DMS 273 (cell line): Measurements from ENCODE around the gene ADGRG3.

ENCODE experiments used
- DNase-seq: peaks from one replicate; lab custom pipeline; 2025; ENCODE audit not compliant: unreplicated experiment; lab: John Stamatoyannopoulos, UW

Gene ADGRG3

DNA sequence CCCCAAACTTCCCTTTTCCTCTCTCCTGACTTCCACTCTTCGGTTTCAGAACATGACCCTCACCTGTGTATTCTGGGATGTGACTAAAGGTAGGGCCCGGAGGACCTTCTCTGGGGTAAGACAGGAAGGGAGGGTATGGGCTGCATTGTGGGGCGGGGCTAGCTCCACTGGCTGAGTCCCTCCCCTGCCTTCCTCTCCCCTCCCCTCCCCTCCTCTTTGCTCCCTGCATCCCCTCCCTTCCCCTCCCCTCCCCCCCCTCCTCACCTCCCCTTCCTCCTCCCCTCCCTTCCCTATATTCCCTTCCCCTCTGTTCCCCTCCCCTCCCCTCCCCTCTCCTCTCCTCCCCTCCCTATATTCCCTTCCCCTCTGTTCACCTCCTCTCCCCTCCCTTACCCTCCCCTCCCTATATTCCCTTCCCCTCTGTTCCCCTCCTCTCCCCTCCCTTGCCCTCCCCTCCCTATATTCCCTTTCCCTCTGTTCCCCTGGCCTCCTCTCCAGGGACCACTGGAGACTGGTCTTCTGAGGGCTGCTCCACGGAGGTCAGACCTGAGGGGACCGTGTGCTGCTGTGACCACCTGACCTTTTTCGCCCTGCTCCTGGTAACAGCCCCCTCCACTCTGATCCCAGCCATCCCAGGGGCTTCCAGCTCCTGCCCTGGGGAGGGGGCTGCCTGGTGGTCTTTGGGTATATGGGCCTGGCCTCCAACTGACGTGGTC lies 11.8 kb downstream of the ADGRG3 start:
- no peak for DNase-seq

DNA sequence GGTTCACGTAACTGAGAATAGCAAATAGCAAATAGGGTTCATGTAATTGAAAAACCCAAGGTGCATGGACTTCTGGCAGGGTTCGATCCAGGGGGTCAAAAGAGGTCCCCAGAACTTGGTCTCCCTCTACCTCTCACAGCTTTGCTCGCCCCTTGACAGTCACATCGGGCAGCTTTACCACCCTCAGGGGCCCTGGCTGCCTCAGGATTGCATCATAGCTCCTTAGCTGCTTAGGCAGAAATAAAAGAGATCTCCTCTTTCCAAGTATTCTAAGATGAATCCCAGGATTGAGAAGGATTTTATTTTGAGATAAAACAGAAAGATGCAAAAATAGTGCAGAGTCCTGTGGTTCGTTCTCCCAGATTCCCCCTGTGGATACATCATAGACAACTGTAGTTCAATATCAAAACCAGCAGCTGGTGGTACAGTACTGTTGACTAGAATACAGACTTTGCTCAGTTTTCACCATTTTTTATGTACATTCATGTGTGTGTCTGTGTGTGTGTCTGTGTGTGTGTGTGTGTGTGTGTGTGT lies 12.8 kb downstream of the ADGRG3 start:
- DNase-seq = no peak

DNA sequence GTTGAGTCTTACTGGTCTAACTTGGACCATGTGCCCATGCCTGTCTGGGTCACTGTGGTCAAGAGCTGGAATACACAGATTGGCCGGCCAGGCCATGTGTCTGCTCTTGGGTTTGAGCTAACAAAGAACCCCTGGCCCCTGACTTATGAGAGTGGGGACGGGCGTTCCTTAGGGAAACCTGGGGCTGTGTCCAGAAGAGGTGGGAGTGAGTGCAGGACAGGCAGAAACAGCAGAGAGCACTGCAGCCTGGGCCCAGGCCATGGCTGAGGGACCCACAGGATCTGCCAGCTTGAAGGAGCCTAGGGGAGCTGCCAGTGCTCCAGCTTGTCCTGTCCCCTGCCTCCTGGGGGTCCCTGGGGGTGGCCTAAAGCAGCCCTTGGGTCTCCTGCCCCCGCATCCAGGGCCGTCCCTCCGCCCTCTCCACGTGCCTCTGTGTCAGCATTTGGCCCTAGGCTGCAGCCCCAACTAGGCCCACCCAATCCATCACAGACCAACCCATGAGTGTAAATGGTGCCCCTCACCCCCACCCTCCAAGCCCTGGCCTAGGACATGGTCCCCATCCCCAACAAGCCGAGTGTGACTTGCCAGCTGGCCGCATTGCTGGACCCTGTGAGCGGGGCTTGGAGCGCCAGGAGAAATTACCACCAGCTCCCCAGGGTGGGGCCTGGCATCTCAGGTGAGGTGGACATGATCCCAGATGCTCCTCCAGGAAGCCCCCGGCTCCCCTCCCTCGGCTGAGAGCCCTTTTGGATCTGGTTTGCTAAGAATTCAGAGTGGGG lies 14.0 kb downstream of the ADGRG3 start:
- DNase-seq = no peak

DNA sequence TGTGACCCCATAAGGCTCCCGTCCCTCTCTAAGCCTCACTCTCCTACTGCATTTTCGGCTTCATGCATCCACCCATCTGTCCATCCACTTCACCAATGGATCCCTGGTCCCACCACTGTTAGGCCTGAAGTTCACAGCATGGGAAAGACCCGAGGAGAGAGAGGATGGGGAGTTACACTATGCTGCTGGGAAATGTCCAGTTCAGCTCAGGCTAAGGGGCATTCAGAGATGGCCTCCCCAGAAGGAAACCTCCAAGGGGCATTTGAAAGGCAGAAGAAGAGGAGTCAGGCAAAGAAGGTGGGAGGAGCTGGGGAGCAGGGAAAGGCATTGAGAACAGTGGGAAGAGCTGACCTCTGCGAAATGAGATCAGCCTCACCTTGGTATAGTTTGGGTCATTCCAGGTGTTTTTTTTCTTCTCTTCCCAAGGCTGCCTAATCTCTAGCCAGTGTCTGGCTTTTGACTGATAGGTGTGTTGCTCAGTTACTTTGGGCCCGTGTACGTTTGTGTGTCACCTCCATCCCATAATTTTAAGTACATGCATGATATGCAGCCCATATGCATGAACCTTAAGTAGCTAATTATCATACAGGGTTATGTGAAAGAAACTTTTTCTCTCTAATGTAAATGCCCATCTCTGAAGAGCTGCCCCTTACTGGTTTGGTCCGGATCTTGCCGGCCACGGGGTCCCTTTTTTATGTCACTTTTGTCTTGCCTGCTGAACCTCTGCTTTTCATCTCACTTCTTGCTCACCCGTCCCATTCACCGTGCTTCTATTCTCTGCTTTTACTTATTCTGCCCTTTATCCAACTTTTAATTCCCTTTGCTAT lies 14.9 kb downstream of the ADGRG3 start:
- DNase-seq = peak; percentile 38

DNA sequence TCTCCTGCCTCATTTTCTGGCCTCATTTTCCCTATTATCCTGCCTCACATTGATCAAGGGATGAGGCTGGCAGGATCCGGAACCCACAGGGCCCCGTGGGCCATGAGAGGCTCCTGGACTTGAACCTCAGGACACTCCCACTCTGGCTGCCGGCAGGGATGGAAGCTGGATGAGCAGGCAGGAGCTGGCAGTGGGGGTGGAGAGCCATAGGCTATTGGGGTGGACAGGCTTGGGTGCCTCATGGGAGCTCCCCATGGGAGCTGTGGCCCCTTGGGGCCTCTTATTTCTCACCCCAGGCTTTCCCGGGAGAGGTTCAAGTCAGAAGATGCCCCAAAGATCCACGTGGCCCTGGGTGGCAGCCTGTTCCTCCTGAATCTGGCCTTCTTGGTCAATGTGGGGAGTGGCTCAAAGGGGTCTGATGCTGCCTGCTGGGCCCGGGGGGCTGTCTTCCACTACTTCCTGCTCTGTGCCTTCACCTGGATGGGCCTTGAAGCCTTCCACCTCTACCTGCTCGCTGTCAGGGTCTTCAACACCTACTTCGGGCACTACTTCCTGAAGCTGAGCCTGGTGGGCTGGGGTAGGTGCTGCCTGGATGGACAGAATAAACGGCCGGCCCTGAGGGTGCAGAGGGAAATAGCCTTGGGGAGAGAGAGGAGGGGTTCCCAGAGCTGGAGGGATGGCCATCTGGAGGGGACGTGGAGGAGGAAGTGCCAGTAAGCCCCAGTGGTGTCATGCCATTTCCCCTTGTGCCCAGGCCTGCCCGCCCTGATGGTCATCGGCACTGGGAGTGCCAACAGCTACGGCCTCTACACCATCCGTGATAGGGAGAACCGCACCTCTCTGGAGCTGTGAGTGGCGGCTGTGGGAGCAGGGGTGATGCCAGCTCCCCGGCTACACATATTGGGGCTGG lies 15.8 kb downstream of the ADGRG3 start:
- DNase-seq = no peak

DNA sequence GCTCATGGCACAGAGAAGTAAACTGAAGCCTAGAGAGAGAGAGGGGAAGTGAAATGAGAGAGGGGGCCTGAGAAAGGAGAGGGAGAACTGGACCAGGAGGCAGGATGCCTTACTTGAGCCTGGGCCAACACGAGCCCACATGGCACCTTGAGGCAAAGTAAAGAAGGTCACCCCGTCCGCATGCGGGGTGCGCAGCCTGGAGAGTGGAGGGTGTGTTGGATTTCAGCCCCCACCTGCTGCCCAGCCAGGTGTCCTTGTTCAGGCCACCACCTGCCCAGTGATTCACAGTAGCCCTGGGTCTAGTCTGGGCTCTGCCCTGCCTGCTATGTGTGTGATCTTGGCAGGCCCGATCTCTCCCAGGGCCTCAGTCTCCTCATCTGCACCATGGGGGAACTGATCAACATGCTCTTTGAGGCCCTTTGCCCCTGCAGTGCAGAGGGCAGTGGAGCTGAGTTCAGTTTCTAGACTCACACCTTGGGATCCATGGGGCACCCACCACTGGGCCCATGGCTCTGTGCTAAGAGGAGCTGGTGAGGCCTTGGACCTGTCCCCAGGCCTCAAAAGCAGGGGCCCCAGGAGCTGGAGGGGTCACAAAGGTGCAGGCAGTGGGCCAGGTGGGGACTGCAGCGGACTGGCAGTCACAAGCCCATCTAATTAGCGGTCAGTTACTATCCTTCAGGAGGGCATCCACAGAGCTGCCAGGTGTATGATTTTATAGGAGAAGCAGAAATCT lies 16.7 kb downstream of the ADGRG3 start:
- no peak for DNase-seq

DNA sequence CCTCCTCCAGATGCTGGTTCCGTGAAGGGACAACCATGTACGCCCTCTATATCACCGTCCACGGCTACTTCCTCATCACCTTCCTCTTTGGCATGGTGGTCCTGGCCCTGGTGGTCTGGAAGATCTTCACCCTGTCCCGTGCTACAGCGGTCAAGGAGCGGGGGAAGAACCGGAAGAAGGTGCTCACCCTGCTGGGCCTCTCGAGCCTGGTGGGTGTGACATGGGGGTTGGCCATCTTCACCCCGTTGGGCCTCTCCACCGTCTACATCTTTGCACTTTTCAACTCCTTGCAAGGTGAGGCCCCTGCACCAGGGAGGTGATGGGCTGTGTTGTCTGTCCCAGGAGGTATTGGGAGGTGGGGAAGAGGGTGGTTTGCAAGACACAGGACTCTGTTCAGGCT lies 17.5 kb downstream of the ADGRG3 start:
- no peak for DNase-seq

DNA sequence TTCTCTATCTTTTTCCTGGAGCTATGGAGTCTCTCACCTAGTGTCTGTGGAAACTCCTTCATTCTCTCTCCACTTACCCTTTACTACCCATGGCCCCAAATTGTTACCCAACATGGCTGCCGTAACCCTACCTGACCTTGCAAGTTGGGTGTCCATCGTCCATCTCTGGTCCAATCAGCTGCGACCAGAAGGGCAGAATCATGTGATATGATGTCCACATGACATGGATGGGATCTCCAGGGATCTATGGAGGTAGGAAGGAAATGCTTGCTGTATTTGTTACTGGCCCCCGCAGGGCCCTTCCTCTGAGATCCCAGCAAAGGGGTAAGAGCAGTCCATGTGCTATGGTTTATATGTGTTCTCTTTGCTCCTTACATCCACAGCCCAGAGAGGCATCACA lies 18.5 kb downstream of the ADGRG3 start:
- DNase-seq = no peak

DNA sequence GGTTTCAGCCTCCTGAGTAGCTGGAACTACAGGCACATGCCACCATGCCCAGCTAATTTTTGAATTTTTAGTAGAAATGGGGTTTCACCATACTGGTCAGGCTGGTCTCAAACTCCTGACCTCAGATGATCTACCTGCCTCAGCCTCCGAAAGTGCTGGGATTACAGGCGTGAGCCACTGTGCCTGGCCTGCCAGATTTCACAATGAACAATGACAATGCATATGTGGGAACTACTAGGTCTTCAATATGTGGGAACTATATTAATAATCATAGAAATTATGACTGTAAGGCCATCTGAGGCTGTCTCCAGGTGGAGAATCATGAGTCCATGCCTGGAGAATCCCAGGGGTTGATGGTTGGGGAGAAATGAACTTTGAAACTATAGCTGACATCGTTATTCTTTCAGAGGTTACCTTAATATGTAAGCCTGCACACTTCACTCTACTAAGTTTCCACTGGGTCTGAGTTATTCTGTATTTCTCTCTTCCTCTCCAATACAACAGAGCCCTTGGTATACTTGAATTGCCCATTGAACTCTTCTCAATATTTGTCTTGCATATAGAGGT lies 19.3 kb downstream of the ADGRG3 start:
- no peak for DNase-seq

DNA sequence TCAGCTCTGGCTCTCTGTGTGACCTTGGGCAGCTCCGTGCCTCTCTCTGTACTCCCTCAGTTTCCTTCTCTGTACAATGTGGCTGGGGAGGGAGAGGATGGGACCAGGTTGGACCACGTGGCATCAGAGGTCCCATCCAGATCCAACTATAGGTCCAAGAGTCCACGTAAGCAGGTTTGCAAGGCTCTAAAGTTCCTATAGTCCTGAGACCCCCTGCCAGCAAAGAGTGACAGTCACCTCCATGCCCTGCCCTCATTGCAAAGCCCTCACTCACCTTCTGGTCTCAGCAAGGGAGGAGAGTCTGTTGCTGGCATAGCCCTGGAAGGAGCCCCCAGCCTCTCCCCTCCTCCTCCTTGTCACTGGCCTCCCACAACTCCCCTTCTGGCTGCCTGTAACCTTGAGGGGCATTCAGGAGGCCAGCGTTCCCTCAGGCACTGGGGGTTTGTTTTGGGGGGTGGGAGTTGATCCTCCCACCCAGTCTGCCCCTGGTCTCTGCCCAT lies 20.4 kb downstream of the ADGRG3 start:
- no peak for DNase-seq

DNA sequence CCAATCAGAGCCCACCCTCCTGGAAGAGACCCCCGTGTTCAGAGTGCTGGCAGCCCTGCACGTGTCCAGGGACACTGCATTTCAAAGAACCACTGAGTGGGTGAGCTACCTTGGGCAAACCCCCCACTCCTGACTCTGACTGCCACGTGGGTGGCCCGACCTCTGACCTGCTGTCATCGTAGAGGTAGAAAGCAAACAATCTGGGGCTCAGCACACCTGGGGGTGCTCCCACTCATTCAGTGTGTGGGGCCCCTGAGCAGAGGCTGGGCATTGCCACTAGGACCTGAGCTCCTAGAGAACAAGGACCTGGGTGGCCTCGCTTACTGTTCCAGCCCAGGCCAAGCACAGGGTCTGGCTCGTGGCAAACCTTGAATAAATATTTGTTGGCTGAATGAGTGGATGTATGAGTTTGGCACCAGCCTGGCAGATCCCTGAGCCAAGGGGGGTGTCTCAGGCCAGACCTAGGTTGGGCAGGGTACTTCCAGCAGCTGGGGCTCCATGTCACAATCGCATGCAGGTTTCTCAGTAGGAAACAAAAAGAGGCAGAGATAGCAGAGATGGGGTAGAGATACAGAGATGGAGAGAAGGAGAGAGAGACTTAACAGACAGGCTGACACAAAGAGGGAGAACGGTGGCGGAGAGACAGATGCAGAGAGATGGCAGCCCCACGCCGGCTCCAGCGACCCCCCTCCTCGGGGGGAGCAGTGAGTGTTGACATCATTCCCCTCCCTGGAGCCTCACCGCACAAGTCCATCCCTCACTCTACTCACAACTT lies 21.1 kb downstream of the ADGRG3 start:
- no peak for DNase-seq

DNA sequence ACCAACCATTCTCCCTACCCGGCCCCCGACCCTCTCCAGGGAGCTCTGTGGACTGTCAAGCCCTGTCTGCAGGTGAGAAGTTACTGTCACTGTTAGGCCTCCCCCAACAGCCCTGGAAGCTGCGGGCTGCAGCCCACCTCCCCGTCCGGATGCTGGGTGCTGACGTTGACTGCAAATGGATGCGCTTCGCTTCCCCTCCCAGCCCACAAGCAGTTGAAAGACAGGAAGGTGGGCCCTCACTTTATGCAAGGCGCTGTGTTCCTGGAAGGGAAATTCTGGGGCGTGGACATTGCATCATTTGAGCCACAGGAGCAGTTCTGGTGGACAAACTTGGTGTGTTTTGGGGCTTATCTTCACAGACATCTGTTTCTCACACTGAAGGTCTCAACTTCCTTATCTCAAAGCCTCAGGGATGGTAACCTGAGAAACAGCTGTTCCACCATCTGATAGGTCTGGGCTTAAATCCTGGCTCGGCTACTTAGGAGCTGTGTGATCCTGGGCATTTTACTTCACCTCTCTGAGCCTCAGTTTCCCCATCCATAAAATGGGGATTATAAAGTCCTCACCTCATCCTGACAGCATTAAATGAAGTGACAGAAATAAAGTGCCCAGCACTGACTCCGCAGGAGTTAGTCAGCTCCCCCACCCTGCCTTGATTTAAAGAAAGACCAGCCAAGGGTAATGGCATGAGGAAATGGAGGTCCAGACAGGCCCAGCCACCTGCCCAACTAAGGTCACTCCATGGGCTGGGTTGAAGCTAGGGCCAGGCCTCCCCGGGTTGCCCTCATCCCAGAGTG lies 21.9 kb downstream of the ADGRG3 start:
- peak; percentile 60 for DNase-seq

DNA sequence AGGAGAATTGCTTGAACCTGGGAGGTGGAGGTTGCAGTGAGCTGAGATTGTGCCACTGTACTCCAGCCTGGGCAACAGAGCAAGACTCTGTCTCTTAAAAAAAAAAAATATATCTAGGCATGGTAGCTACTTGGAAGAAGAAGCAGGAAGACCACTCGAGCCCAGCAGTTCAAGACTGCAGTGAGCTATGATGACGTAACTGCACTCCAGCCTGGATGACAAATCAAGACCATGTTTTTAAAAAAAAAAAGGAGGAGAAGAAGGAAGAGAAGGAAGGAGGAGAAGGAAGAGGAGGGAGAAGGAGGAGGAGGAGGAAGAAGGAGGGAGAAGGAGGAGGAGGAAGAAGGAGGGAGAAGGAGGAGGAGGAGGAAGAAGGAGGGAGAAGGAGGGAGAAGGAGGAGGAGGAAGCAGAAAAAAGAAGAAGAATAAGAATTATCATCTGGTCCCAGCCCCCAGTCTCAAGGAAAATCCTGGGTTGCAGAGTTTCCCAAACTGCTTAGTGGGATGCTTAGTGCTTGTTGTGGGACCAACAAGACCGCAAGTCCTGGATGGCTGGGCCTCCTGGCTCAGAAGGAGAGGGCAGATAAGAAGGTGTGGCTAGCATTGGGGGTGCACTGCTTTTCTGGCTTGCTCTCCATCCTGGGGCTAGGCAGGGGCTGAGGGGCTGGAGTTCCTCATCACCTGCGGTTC lies 22.8 kb downstream of the ADGRG3 start:
- DNase-seq = no peak

DNA sequence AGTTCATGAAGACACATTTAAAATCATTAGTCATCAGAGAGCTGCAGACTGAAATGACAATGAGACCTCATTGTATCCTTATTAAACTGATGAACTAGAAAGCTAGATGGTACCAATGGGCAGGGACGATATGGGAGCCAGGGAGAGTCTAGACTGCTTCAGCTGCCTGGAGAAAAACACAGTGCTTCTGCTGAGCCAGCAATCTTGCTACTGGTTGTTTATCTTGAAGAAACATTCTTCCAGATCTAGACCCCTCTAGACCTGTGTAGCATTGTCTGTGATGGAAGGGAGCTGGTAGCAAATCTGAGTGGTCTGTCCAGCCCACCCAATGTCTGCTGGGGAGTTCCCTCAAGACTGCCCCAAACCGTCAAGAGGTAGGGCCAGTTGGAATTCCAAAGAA lies 24.5 kb downstream of the ADGRG3 start:
- DNase-seq = no peak

DNA sequence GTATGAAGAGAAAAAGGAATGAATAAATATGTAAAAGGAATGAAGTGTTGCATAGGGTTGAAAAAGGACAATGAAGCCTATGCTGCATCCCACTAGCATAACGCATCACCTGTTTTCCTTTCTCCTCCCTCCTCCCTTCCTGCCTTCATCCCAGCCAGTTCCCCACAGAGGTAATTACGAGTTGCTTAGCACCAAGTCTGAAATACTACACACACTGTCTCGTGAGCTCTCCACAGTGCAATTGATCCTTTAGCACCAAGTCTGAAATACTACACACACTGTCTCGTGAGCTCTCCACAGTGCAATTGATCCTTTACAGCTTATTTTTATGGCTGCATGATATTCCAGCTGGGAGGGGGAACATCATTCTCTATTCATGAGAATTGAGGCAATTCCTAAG lies 25.4 kb downstream of the ADGRG3 start:
- no peak for DNase-seq

DNA sequence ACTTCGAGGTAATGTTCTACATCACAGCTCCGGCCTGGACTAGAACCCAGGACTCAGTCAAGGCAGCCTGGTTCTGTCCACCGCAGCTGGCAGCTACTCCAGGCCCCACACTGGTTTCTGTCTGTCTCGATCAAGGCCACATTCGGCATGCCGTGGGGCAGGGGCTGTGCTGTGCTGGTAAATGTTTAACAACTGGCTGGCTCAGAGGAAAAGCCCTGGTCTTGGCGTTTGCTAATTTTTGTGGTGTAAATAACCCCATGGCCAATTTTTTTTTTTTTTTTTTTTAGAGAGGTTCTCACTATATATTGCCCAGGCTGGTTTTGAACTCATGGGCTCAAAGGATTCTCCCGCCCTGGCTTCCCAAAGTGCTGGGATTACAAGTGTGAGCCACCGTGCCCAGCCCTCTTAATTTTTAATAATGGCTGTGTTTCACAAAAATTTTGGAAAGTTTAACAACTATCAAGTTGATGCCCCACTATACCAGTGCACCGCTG lies 26.2 kb downstream of the ADGRG3 start:
- DNase-seq = no peak
